ENCODE data around the gene RFX5. TPM values are rescaled to one million over a fixed set of nuclear protein-coding genes. Genes with fewer than 3 reads are reported as not detected.

Gene RFX5
- total RNA-seq, 1 donor from 2014 or later: 21.0 TPM

DNA sequence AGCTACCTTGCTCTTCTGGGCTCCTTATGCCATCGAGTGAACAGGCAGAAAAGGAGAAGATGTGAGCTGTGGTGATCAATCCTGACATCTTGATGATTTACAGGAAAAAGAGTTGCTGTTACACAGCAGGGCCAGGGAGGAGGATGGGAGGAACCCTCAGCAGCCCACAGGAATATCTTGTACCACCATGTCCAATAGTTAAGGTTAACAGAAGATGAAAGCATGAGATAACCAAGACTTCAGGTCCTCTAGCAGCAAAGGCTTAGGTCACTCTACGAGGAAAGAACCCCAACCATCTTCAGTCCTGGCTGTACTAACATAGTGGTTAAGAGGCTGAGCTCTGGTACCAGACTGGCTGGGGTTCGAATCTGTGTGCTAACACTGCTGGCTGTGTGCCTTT is 37.5 kb upstream of the RFX5 start:
- H3K9me3 ChIP-seq (replicated peaks): no peaks in the 10 kb centered on the region
- no peaks in the 10 kb centered on the region for H3K4me1 ChIP-seq
- no peak for DNase-seq
- intact Hi-C loops (cut with micrococcal nuclease): no loop called here
- no peaks in the 10 kb centered on the region for H3K27me3 ChIP-seq (ENCODE audit: low read depth)
- no peak overlapping the region for H3K27ac ChIP-seq (replicated peaks)
- no peak overlapping the region for H3K4me3 ChIP-seq
- no peaks in the 10 kb centered on the region for H3K36me3 ChIP-seq
- TF ChIP-seq, protein P1, sequence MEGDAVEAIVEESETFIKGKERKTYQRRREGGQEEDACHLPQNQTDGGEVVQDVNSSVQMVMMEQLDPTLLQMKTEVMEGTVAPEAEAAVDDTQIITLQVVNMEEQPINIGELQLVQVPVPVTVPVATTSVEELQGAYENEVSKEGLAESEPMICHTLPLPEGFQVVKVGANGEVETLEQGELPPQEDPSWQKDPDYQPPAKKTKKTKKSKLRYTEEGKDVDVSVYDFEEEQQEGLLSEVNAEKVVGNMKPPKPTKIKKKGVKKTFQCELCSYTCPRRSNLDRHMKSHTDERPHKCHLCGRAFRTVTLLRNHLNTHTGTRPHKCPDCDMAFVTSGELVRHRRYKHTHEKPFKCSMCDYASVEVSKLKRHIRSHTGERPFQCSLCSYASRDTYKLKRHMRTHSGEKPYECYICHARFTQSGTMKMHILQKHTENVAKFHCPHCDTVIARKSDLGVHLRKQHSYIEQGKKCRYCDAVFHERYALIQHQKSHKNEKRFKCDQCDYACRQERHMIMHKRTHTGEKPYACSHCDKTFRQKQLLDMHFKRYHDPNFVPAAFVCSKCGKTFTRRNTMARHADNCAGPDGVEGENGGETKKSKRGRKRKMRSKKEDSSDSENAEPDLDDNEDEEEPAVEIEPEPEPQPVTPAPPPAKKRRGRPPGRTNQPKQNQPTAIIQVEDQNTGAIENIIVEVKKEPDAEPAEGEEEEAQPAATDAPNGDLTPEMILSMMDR (IDR thresholded peaks at IDR 0.05; ENCODE audit: borderline replicate concordance): no peak

- no peak for DNase-seq
- Histone ChIP-seq H3K9me3 (replicated peaks) (no peaks in the 10 kb centered on the region), H3K27ac (replicated peaks) (no peak overlapping the region), H3K4me3 (no peak overlapping the region), H3K27me3 (ENCODE audit: low read depth) (no peaks in the 10 kb centered on the region), H3K4me1 (peaks cover 8% of the 10 kb centered on the region), H3K36me3 (no peaks in the 10 kb centered on the region)
- intact Hi-C loops (cut with micrococcal nuclease): no loop called here
- TF ChIP-seq, protein P1 (IDR thresholded peaks at IDR 0.05; ENCODE audit: borderline replicate concordance): no peak
Measured at GRCh38 chr1:151377150-151377884, 30.3 kb upstream of the RFX5 start.

DNA sequence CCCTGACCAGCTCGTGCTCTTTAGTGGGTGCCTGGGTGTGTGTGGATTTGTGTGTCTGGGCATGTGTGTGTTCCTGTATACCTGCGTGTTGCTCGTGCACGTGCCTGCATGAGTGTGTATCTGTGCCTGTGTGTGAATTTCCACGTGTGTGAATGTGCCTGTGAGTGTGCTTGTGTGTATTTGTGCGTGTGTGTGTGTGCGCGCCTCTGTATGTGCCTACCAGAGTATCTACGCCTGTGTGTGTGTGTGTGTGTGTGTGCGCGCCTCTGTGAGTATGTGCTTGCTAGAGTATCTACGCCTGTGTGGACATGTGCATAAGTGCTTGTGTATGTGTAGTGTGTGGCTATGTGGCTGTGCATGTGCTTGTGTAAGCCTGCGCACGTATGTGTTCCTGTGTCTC is 26.1 kb upstream of the RFX5 start:
- H3K27ac ChIP-seq (replicated peaks): no peak overlapping the region
- H3K9me3 ChIP-seq (replicated peaks): no peaks in the 10 kb centered on the region
- H3K36me3 ChIP-seq: no peaks in the 10 kb centered on the region
- intact Hi-C loops (cut with micrococcal nuclease): no loop called here
- TF ChIP-seq, protein P1 (IDR thresholded peaks at IDR 0.05; ENCODE audit: borderline replicate concordance): no peak
- no peak overlapping the region for H3K4me3 ChIP-seq
- DNase-seq: no peak
- H3K4me1 ChIP-seq: peaks cover 49% of the 10 kb centered on the region
- H3K27me3 ChIP-seq (ENCODE audit: low read depth): no peaks in the 10 kb centered on the region

- H3K27me3 ChIP-seq (ENCODE audit: low read depth): no peaks in the 10 kb centered on the region
- peaks cover 4% of the 10 kb centered on the region for H3K36me3 ChIP-seq
- H3K27ac ChIP-seq (replicated peaks): peak within 1 kb of the TSS; percentile 89
- H3K4me3 ChIP-seq: peak within 1 kb of the TSS; percentile 69
- TF ChIP-seq, protein P1 (IDR thresholded peaks at IDR 0.05; ENCODE audit: borderline replicate concordance): no peak
- intact Hi-C loops (cut with micrococcal nuclease): no loop called here
- peaks cover 58% of the 10 kb centered on the region for H3K4me1 ChIP-seq
- DNase-seq: peak; percentile 87
- H3K9me3 ChIP-seq (replicated peaks): no peaks in the 10 kb centered on the region
Measured at GRCh38 chr1:151372058-151372934, 25.2 kb upstream of the RFX5 start, which contains the start of gene SELENBP1. TSS of gene SELENBP1 (minus strand) at chr1:151372705. CDS start at chr1:151372641, 64 bp downstream.

DNA sequence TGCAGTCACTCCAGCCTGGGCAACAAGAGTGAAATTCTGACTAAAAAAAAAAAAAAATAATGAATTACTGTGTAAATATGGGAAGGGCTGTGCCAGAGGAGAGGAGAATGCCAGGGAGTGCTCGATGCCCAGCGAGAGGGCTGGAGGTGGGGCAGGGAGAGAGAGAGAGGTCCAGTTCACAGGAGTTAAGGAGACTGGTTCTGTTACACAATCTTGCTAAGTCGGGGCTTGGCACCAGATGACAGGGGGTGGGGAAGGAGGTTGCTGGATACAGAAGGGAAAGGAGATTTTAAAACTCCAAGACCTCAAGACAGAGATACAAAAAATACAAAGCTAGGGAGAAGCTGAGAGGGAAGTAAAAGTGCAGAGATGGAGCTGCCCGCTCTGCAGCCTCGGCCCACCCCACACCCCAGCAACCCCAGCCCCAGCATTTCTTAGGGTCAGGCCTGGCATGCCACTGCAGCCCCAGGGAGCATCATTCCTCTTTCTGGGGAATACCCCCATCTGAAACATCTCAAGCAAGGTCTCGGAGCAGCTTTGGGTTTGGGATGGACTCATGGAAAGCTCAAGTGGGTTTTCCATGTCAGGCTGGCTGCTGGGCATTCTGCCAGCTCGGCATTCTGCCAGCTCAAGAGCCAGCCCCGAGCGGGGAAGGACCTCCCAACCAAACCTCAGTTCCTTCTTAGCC is 24.5 kb upstream of the RFX5 start:
- intact Hi-C loops (cut with micrococcal nuclease): no loop called here
- Histone ChIP-seq H3K4me1 (peaks cover 64% of the 10 kb centered on the region), H3K36me3 (peaks cover 12% of the 10 kb centered on the region), H3K27ac (replicated peaks) (peak overlapping the region; percentile 89), H3K9me3 (replicated peaks) (no peaks in the 10 kb centered on the region), H3K4me3 (peak overlapping the region; percentile 69), H3K27me3 (ENCODE audit: low read depth) (no peaks in the 10 kb centered on the region)
- TF ChIP-seq, protein P1 (IDR thresholded peaks at IDR 0.05; ENCODE audit: borderline replicate concordance): no peak
- peak; percentile 66 for DNase-seq

Measured in left ventricle myocardium inferior (tissue), 1 donor.